GM12801 (cell line): ENCODE data around the gene S100A11.

Experiments used
- TF ChIP-seq, protein P1 (sequence below): IDR thresholded peaks from one replicate; pipeline ENCODE4 v1.5.1; 2011; ENCODE audit warnings: control low read depth; ENCODE audit not compliant: insufficient read length; ENCODE audit errors: extremely low read depth

Gene S100A11

DNA sequence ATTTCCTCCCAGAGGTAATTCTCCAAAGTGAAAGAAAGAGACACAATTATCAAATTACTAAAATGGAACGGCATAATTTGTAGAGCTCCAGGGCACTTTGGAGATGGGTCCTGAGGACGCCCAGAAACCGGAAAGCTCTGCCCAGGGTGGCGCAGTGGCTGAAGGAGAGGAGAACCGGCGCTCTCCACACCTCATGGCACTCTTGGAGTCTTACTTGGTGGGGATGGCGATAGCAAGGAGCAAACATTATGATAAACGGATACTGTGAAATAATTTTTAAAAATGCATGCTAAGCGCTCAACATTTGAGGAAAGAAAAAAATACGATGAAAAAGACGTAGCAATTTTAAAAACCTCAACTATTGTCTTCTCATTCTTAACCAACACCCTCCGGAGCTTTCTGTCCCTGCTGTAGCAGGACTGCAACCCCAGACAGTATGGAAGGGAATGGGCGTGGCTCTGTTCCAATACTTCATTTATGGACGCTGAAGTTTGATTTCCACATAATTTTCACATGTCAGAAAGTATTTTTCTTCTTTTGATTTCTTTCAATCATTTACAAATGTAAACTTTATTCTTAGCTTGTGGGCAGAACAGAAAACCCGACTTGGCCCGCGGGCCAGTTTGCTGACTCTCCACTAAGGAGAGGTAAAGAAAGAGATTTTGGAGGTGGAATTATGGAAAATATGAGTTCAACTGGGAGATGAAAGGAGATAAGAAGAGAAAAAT is 1.1 kb downstream of the S100A11 start:
- TF ChIP-seq, protein P1, sequence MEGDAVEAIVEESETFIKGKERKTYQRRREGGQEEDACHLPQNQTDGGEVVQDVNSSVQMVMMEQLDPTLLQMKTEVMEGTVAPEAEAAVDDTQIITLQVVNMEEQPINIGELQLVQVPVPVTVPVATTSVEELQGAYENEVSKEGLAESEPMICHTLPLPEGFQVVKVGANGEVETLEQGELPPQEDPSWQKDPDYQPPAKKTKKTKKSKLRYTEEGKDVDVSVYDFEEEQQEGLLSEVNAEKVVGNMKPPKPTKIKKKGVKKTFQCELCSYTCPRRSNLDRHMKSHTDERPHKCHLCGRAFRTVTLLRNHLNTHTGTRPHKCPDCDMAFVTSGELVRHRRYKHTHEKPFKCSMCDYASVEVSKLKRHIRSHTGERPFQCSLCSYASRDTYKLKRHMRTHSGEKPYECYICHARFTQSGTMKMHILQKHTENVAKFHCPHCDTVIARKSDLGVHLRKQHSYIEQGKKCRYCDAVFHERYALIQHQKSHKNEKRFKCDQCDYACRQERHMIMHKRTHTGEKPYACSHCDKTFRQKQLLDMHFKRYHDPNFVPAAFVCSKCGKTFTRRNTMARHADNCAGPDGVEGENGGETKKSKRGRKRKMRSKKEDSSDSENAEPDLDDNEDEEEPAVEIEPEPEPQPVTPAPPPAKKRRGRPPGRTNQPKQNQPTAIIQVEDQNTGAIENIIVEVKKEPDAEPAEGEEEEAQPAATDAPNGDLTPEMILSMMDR, result no peak

- TF ChIP-seq, protein P1, result no peak
These were observed 1.9 kb downstream of the S100A11 start for GRCh38 chr1:152034654-152035538.

- TF ChIP-seq, protein P1, result no peak
These were observed 2.5 kb downstream of the S100A11 start for GRCh38 chr1:152034324-152034653.

GRCh38 chr1:152029929-152030211 is 6.9 kb downstream of the S100A11 start:
- TF ChIP-seq, protein P1, result no peak

DNA sequence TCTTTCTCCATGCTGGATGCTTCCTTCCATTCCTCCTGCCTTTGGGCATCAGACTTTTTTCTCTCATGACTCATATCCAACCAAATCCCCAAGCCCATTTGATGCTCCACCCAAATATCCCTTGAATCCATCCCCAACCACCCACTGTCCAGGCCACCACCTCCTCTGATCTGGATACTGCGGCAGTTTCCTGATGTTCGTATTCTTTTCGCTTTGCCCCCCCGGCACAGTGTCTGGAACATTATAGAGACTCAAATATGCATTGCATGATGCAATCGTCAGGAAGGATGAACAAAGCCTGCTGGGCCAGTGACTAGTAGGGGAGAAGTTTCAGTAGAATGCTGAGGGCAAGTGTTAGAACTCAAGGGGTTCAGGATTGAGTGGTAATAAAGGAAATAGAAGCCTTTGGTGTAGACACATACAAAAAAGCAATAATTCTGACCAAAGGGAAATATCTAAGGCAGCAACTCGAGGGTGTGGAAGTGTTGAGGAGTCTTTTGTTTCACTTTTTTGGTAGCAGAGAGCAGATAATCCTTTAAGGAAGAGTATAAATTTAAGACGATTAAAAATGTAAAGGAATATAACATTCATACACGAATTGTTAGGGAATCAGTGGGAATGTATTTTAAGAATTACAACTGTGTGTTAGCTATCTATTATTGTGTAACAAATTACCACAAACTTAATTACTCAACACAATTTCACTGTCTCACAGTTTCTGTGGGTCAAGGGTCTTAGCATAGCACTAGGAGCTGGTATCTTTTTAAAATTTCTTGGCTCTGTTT is 7.5 kb downstream of the S100A11 start:
- TF ChIP-seq, protein P1, result no peak

- TF ChIP-seq, protein P1, result no peak
These were observed 9.9 kb downstream of the S100A11 start for GRCh38 chr1:152026895-152027294.

DNA sequence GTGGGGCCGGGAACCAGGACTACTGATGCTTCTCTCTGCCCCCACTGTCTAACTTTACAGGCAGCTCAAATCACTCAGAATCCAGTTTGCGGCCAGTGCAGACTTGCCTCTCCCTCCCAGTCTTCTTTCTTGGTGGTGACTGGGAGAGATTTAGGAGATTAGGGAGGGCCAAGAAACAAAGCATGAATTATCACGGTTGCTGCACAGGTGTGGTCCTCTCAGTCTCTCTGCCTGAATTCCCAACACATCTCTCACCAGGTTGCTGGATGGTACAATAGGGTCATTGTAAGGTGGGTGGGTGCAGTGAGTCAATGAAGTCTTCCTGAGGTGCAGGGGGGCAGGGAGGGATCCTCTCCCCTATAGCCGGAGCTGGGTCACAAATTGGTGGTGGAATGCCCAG is 12.6 kb downstream of the S100A11 start:
- TF ChIP-seq, protein P1, result no peak
